Neuronal stem cell (in vitro differentiated cells): Measurements from ENCODE around the gene MIF4GD.
"Not testable (repeated sequence)": the region's sequence is repeated elsewhere in the genome, so short reads cannot be mapped to it uniquely, and the experiment has no call there.

Experiments
- DNase-seq: peaks from one replicate; pipeline ENCODE4 v3.0.0-alpha.2; 2013; ENCODE audit warnings: low spot score
- H2AFZ ChIP-seq: one replicate; pipeline ENCODE4 v1.6.1; 2013; ENCODE audit warnings: mild to moderate bottlenecking, low read length, inconsistent platforms
- H2AK5ac ChIP-seq: 2 replicates; pipeline ENCODE4 v1.6.1; 2013; ENCODE audit warnings: low read depth, mild to moderate bottlenecking, inconsistent platforms, low read length, moderate library complexity, mixed read lengths
- H2BK120ac ChIP-seq: 2 replicates; pipeline ENCODE4 v1.6.1; 2013; ENCODE audit warnings: low read depth, mild to moderate bottlenecking, inconsistent platforms, low read length, moderate library complexity, mixed read lengths
- H2BK12ac ChIP-seq: one replicate; pipeline ENCODE4 v1.6.1; 2013; ENCODE audit warnings: low read length, inconsistent platforms
- H2BK15ac ChIP-seq: 2 replicates; pipeline ENCODE4 v1.6.1; 2013; ENCODE audit warnings: mild to moderate bottlenecking, low read length, inconsistent platforms, mixed read lengths
- H2BK5ac ChIP-seq: one replicate; pipeline ENCODE4 v1.6.1; 2013; ENCODE audit warnings: inconsistent platforms, mild to moderate bottlenecking, low read length, moderate library complexity
- H3K14ac ChIP-seq: one replicate; pipeline ENCODE4 v1.6.1; 2013; ENCODE audit warnings: low read length, inconsistent platforms
- H3K18ac ChIP-seq: 2 replicates; pipeline ENCODE4 v1.6.1; 2013; ENCODE audit warnings: low read length, inconsistent platforms
- H3K23ac ChIP-seq: 2 replicates; pipeline ENCODE4 v1.6.1; 2013; ENCODE audit warnings: low read depth, mild to moderate bottlenecking, mixed read lengths, low read length, inconsistent platforms; ENCODE audit not compliant: poor library complexity
- H3K27ac ChIP-seq: replicated peaks from 3 replicates; pipeline ENCODE4 v1.5.1; 2013; ENCODE audit warnings: low read length, inconsistent platforms
- H3K27me3 ChIP-seq, 3 experiments: 2 replicates each; pipeline ENCODE4 v1.6.1; 2013; ENCODE audit warnings: low read length in 3 of 3, mild to moderate bottlenecking in 2 of 3, inconsistent platforms in 1 of 3, low read depth in 1 of 3, mixed read lengths in 1 of 3, moderate library complexity in 1 of 3; ENCODE audit not compliant: control insufficient read depth in 3 of 3, insufficient read depth in 3 of 3
- H3K36me3 ChIP-seq, 2 donors: replicated peaks in 1 of 2; 2 replicates each; pipeline ENCODE4 v1.6.1; 2013; ENCODE audit warnings: low read length in 2 of 2; ENCODE audit not compliant: control insufficient read depth in 2 of 2, insufficient read depth in 2 of 2
- H3K4ac ChIP-seq: 2 replicates; pipeline ENCODE4 v1.6.1; 2013; ENCODE audit warnings: inconsistent platforms, mild to moderate bottlenecking, low read length, moderate library complexity
- H3K4me1 ChIP-seq, 2 donors: 1 replicate in 1 of 2; 2 replicates in 1 of 2; pipeline ENCODE4 v1.6.1; 2013; ENCODE audit warnings: low read length in 2 of 2, low read depth in 1 of 2; ENCODE audit not compliant: control insufficient read depth in 2 of 2, insufficient read depth in 1 of 2
- H3K4me2 ChIP-seq: one replicate; pipeline ENCODE4 v1.6.1; 2013; ENCODE audit warnings: mild to moderate bottlenecking, low read length, inconsistent platforms; ENCODE audit not compliant: insufficient read depth, poor library complexity, severe bottlenecking
- H3K4me3 ChIP-seq, 2 donors: 2 replicates each; pipeline ENCODE4 v1.5.1; 2013; ENCODE audit warnings: low read length in 2 of 2, mild to moderate bottlenecking in 2 of 2, inconsistent platforms in 1 of 2, moderate library complexity in 1 of 2
- H3K79me1 ChIP-seq: one replicate; pipeline ENCODE4 v1.6.1; 2013; ENCODE audit warnings: low read depth, mild to moderate bottlenecking, inconsistent platforms, low read length, moderate library complexity
- H3K9ac ChIP-seq: one replicate; pipeline ENCODE4 v1.6.1; 2013; ENCODE audit warnings: mild to moderate bottlenecking, low read depth, low read length, inconsistent platforms; ENCODE audit not compliant: poor library complexity
- H3K9me3 ChIP-seq, 2 donors: replicated peaks in 1 of 2; 2 replicates each; pipeline versions ENCODE3 to v1.6.1; 2013; ENCODE audit warnings: low read length in 2 of 2, mild to moderate bottlenecking in 2 of 2, inconsistent platforms in 1 of 2, low read depth in 1 of 2, mixed read lengths in 1 of 2, moderate library complexity in 1 of 2; ENCODE audit not compliant: control insufficient read depth in 2 of 2, insufficient read depth in 1 of 2
- H4K8ac ChIP-seq: one replicate; pipeline ENCODE4 v1.6.1; 2013; ENCODE audit warnings: low read depth, mild to moderate bottlenecking, inconsistent platforms, low read length, moderate library complexity
- H4K91ac ChIP-seq: one replicate; pipeline ENCODE4 v1.6.1; 2013; ENCODE audit warnings: low read length, low read depth, mild to moderate bottlenecking, inconsistent platforms; ENCODE audit not compliant: poor library complexity
- WGBS, 2 donors: extraction: QIAGEN DNeasy Blood & Tissue Kit; methylation state at CpG; one replicate each; pipeline ENCODE4 v1.1.7; 2013; ENCODE audit warnings: missing lambda C conversion rate in 2 of 2, mixed read lengths in 1 of 2; ENCODE audit not compliant: insufficient read length in 2 of 2, insufficient replicate concordance in 1 of 2; ENCODE audit errors: extremely low coverage in 2 of 2; 5-methylcytosine and 5-hydroxymethylcytosine counted together

The MIF4GD gene

GRCh38 chr17:75287221-75287620 is 16.2 kb upstream of the MIF4GD start:
- Histone ChIP-seq H3K9me3 (no peaks in the 10 kb centered on the region), H3K4me3 (no peak overlapping the region), H2AK5ac (no peak overlapping the region), H3K4me2 (no peak overlapping the region), H4K8ac (no peak overlapping the region), H3K27ac (no peak overlapping the region), H4K91ac (no peak overlapping the region), H2BK5ac (no peak overlapping the region), H3K23ac (no peak overlapping the region), H3K79me1 (no peaks in the 10 kb centered on the region), H2AFZ (no peak overlapping the region), H3K4me1 (no peaks in the 10 kb centered on the region), H2BK120ac (no peak overlapping the region), H3K4ac (no peak overlapping the region), H3K36me3 (peaks cover 5% of the 10 kb centered on the region in 2 donors), H3K9ac (no peak overlapping the region), H3K14ac (no peak overlapping the region), H2BK15ac (no peak overlapping the region), H3K27me3 (peaks cover 0 to 7% (median 0%) of the 10 kb centered on the region in 3 experiments), H2BK12ac (no peak overlapping the region), H3K18ac (no peak overlapping the region)
- DNase-seq, result no peak
- WGBS, 2 donors, result no CpG with 5 or more reads among the region's 9 CpGs

DNA sequence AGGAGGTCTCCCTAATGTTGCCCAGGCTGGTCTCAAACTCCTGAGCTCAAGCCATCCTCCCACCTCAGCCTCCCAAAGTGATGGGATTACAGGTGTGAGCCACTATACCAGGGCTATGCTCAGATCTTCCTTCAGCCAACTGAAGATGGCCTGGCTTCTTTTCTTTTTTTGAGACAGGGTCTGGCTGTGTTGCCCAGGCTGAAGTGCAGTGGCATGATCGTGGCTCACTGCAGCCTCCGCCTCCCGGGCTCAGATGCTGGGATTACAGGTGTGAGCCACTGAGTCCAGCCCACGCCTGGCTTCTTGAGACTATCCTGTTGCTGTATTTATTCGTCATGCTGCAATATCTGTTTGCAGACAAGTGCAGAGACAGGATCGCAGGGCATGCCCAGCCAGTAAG is 14.1 kb upstream of the MIF4GD start:
- Histone ChIP-seq H2AFZ (no peak overlapping the region), H3K18ac (no peak overlapping the region), H3K4me1 (no peaks in the 10 kb centered on the region), H3K14ac (no peak overlapping the region), H2AK5ac (no peak overlapping the region), H2BK15ac (no peak overlapping the region), H4K91ac (no peak overlapping the region), H3K9ac (no peak overlapping the region), H3K4me3 (no peak overlapping the region), H3K36me3 (peaks cover 5% of the 10 kb centered on the region in 2 donors), H3K4me2 (no peak overlapping the region), H3K4ac (no peak overlapping the region), H2BK120ac (no peak overlapping the region), H3K27ac (no peak overlapping the region), H3K79me1 (no peaks in the 10 kb centered on the region), H3K9me3 (no peaks in the 10 kb centered on the region), H2BK5ac (no peak overlapping the region), H2BK12ac (no peak overlapping the region), H4K8ac (no peak overlapping the region), H3K23ac (no peak overlapping the region), H3K27me3 (peaks cover 0 to 6% (median 0%) of the 10 kb centered on the region in 3 experiments)
- WGBS, 2 donors, result no CpG with 5 or more reads among the region's 6 CpGs
- DNase-seq, result no peak

DNA sequence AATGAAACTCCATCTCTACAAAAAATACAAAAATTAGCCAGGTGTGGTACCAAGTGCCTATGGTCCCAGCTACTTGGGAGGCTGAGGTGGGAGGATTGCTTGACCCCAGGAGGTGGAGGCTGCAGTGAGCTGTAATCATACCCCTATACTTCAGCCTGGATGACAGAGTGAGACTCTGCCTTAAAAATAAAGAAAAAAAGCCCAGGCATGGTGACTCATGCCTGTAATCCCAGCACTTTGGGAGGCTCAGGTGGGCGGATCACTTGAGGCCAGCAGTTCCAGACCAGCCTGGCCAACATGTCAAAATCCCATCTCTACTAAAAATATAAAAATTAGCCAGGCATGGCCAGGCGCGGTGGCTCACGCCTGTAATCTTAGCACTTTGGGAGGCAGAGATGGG is 9.2 kb upstream of the MIF4GD start:
- not testable (repeated sequence) for H2BK5ac ChIP-seq, H3K27me3 ChIP-seq

GRCh38 chr17:75277664-75278071 is 6.6 kb upstream of the MIF4GD start:
- Histone ChIP-seq H2BK12ac (no peak overlapping the region), H2BK120ac (no peak overlapping the region), H2BK15ac (no peak overlapping the region), H3K14ac (no peak overlapping the region), H2AK5ac (no peak overlapping the region), H3K4ac (no peak overlapping the region), H3K27me3 (no peaks in the 10 kb centered on the region), H3K4me2 (no peak overlapping the region), H3K4me3 (no peak overlapping the region), H3K9me3 (no peaks in the 10 kb centered on the region), H2BK5ac (no peak overlapping the region), H3K36me3 (peaks cover 10 to 17% of the 10 kb centered on the region in 2 donors), H2AFZ (no peak overlapping the region), H3K18ac (no peak overlapping the region), H3K4me1 (no peaks in the 10 kb centered on the region), H4K91ac (no peak overlapping the region), H3K27ac (no peak overlapping the region), H3K23ac (no peak overlapping the region), H4K8ac (no peak overlapping the region), H3K9ac (no peak overlapping the region), H3K79me1 (peaks cover 2% of the 10 kb centered on the region)
- DNase-seq, result no peak
- WGBS, 2 donors, result no CpG with 5 or more reads among the region's 6 CpGs

More for the DNA sequence above, 9.2 kb upstream of the MIF4GD start:
- H2AFZ ChIP-seq, H4K91ac ChIP-seq, H2AK5ac ChIP-seq, H2BK15ac ChIP-seq, H2BK120ac ChIP-seq, H3K27ac ChIP-seq, H3K18ac ChIP-seq, H4K8ac ChIP-seq, H3K4ac ChIP-seq, H3K9ac ChIP-seq, H3K14ac ChIP-seq, H3K4me3 ChIP-seq, H3K4me1 ChIP-seq, H3K9me3 ChIP-seq, DNase-seq, H3K23ac ChIP-seq, H2BK12ac ChIP-seq, H3K4me2 ChIP-seq, H3K79me1 ChIP-seq, H3K36me3 ChIP-seq: not testable (repeated sequence)
- no CpG with 5 or more reads among the region's 4 CpGs for WGBS, 2 donors
